HepG2 (cell line): ENCODE data around the gene SLC13A2. TPM values are rescaled to one million over a fixed set of nuclear protein-coding genes. Genes with fewer than 3 reads are reported as not detected.

Experiments used
- ARID4A ChIP-seq: sonication (generic); formaldehyde crosslinking; IDR thresholded peaks from 2 replicates; pipeline ENCODE4 v1.5.0; 2020; ENCODE audit warnings: mild to moderate bottlenecking, missing genetic modification reagents, borderline replicate concordance
- ARID5B ChIP-seq: IDR thresholded peaks from 2 replicates; pipeline ENCODE4 v1.4.0; 2020; ENCODE audit warnings: mild to moderate bottlenecking, missing genetic modification reagents
- ARNT2 ChIP-seq: sonication (generic); formaldehyde crosslinking; IDR thresholded peaks from 2 replicates; pipeline ENCODE4 v1.8.0; 2022; ENCODE audit warnings: mild to moderate bottlenecking, low read depth, missing genetic modification reagents, moderate library complexity
- MBNL3 ChIP-seq: fragments of 250-450 bp; sonication (Bioruptor Pico); conservative IDR thresholded peaks from 2 replicates; pipeline ENCODE4 v1.8.0; 2022; ENCODE audit warnings: mild to moderate bottlenecking, inconsistent platforms
- SETDB1 ChIP-seq: sonication (generic); formaldehyde crosslinking; IDR thresholded peaks from 2 replicates; pipeline ENCODE4 v1.5.1; 2020; ENCODE audit warnings: missing genetic modification reagents, mild to moderate bottlenecking, borderline replicate concordance
- SOX5 ChIP-seq: IDR thresholded peaks from 2 replicates; pipeline ENCODE4 v1.6.1; 2016; ENCODE audit warnings: borderline replicate concordance
- ZFAT ChIP-seq: sonication (generic); formaldehyde crosslinking; conservative IDR thresholded peaks from 2 replicates; pipeline ENCODE4 v1.8.1; 2023; ENCODE audit warnings: missing genetic modification reagents, inconsistent platforms
- ZNF281 ChIP-seq: sonication (generic); formaldehyde crosslinking; IDR thresholded peaks from 2 replicates; pipeline ENCODE4 v1.4.0; 2020; ENCODE audit warnings: missing genetic modification reagents, borderline replicate concordance
- ZNF609 ChIP-seq: sonication (generic); formaldehyde crosslinking; IDR thresholded peaks from 2 replicates; pipeline ENCODE4 v1.4.0; 2020; ENCODE audit warnings: mild to moderate bottlenecking, missing genetic modification reagents, borderline replicate concordance
- polyA plus RNA-seq, 8 experiments: library from polyadenylated mRNA; depleted of rRNA in 3 of 8; stranded (reverse) in 7 of 8; unstranded in 1 of 8; fragments of >200 nt; fragmentation: Illumina TruSeq in 4 of 8; extraction: Trizol in 4 of 8; gene quantifications; 2 replicates each; pipeline versions ENCODE4 v1.2.1 to v1.2.3, GENCODE V29; 2011 to 2016; ENCODE audit warnings: low read depth in 4 of 8, missing spikeins in 1 of 8, mixed read lengths in 1 of 8; ENCODE audit not compliant: insufficient read depth in 1 of 8
- total RNA-seq, 5 experiments: library from RNA; depleted of rRNA; stranded (reverse); fragments of >200 nt; fragmentation: Illumina TruSeq; extraction: Trizol; gene quantifications; 2 replicates each; pipeline ENCODE4 v1.2.3, GENCODE V29; 2016; ENCODE audit warnings: low read depth in 1 of 5

SLC13A2 gene
- total and polyA plus RNA-seq, 2 of the 13 experiments (the other 11 are each of a cell fraction or from before 2014, with no cell fraction given), result 0.07 TPM; not detected in 1

GRCh38 chr17:28475151-28475900, 1.9 kb downstream of the SLC13A2 start (continued):
- TF ChIP-seq ARID4A (CRISPR knock-in tag) (no peak), ZFAT (CRISPR knock-in tag) (no peak), SOX5 (CRISPR knock-in tag) (0 out of 2 replicates have a peak, but pooled peaks have one; percentile 40), SETDB1 (CRISPR knock-in tag) (no peak), ARNT2 (CRISPR knock-in tag) (no peak), ARID5B (CRISPR knock-in tag) (peak; percentile 80), MBNL3 (CRISPR knock-in tag) (no peak), ZNF281 (0 out of 2 replicates have a peak, but pooled peaks have one; percentile 19), ZNF609 (CRISPR knock-in tag) (peak; percentile 34; the same call in 1 of the 2 replicates)
